ENCODE results near the gene ITK.
"Not testable (repeated sequence)": the region's sequence is repeated elsewhere in the genome, so short reads cannot be mapped to it uniquely, and the experiment has no call there.

Gene ITK

DNA sequence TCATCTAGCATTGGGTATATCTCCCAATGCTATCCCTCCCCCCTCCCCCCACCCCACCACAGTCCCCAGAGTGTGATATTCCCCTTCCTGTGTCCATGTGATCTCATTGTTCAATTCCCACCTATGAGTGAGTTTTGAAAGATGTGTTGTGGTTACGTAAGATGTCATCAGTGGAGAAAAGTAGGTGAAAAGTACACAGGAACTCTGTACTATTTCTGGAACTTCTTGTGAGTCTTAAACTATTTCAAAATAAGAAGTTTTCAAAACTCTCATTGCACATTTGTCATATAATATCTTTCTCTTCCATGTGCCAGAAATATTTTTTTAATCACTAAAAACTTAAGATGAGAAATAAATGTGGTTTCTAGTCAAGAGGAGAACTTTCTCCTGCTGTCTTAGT is 30.0 kb downstream of the ITK start:
- DNase-seq (ENCODE audit: low spot score); FAIRE-seq: not testable (repeated sequence)

DNA sequence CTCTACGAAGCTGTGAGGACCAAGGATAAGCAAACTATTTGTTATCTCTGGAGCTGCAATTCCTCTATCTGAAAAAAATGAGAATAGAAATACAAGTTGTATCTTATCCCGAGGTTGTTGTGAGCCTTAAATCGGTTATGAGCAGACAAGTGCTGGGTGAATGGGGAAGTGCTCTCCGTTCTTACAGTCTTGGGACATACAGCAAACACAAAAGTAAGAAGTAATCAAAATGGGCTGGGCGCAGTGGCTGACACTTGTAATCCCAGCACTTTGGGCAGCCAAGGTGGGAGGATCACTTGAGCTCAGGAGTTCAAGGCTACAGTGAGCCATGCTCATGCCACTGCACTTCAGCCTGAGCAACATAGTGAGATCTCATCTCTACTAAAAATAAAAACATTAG is 31.7 kb downstream of the ITK start:
- no peak for FAIRE-seq
- no peak for DNase-seq (ENCODE audit: low spot score)

DNA sequence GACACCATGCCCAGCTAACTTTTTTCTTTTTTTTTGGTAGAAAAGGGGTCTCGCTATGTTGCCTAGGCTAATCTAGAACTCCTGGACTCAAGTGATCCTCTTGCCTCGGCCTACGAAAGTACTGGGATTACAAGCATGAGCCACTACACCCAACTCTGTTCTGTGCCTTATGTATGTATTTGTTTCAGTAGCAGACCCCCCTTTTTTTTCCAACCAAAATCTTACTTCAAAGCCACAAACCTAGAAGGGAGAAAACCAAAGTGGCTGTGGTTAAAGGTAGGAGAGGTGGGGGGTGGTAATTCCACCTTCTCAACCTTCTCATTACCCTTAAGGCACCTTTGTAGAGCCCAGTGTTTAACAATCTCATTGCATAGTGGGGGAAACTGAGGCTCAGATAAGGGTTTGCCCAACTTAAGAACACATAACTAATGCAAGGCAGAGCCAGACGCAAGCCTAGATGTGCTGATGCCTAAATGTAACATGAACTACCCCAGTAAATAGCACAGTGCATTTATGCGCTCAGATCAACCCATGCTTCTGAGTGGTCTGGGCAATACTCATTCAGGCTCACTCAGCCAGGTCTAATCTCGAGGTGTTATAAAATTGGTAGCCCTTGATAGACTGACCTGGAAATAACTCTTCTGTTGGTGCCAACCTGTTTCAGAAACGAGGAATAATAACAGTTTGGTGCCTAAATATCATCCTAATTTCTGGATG is 33.0 kb downstream of the ITK start:
- FAIRE-seq (no peak), DNase-seq (ENCODE audit: low spot score) (no peak)

DNA sequence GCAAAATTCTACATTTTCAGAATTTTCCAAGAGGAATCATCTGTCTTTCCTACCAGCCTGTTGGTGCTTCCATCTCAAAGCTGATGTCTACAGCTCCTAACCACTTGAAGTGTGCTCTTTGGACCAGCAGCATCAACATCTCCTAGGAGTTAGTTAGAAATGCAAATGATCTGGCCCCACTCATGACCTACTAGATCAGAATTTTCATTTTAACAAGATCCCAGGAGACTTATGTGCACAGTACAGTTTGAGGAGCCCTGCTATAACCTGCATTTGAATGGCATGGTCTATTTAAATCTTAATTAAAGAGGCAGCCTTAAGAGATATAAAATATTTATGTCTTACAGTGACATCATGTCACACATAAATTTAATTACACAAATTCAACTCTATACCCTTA is 33.8 kb downstream of the ITK start:
- no peak for DNase-seq (ENCODE audit: low spot score)
- no peak for FAIRE-seq

DNA sequence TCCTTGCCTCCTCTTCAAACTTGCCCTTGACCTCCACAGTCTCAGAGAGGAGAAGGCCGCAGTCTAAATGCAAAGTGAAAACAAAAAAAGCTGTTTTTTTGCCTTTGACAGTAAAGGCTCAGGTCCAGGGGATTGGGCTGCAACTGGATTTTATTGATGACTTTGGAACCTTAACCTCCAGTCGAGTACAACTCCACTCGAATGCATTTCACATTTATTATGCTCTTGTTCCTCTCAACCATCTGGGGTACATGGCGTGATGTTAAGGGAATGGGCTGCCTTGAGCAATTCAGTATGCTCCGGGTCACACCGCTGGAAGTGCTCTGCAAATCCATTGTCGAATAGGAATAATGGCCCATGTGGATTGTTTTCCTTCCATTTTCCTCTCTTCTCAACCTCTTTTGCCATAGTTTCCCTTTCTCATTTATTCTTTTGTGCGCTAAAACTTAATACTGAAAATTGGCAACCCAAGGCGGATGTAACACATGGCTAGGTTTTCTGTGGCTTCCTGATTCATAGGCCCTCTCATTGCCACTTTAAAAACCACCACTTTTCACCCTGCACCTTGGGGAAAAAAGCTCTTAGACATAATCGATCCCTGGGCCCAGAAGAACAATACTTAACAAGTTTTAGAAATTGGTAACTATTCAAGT is 34.3 kb downstream of the ITK start:
- DNase-seq (ENCODE audit: low spot score) = no peak
- peak; percentile 60 for FAIRE-seq

DNA sequence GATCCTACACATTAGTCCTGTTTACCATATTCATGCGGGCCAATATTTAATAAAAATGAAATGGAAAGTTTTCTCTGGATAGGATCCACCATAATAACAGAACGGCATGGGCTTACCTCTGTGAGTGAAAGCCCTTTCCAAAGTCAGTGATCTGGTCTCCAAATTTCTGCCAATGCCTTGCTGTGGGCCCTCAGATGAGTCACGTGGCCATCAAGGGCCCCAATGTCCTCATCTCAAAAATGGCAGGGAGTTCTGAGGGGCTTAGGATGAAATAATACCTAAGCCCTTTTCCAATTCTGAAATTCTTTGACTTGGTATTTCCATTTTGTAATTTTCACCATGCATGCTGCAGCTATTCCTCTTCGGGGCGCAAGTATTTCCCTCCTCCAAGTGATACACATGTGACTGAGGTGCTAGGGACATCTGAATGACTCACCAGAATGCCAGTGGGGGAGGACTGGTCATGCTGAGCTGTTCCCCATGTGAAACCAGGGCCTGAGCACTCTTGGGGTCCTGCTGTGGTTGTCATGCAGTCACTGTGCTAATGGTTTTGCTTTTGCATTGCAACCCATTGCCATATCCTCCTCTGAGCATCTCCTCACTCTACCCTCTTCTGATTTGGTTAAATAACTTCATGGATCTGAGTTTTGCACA is 35.0 kb downstream of the ITK start:
- DNase-seq (ENCODE audit: low spot score) (peak; percentile 28), FAIRE-seq (no peak)

DNA sequence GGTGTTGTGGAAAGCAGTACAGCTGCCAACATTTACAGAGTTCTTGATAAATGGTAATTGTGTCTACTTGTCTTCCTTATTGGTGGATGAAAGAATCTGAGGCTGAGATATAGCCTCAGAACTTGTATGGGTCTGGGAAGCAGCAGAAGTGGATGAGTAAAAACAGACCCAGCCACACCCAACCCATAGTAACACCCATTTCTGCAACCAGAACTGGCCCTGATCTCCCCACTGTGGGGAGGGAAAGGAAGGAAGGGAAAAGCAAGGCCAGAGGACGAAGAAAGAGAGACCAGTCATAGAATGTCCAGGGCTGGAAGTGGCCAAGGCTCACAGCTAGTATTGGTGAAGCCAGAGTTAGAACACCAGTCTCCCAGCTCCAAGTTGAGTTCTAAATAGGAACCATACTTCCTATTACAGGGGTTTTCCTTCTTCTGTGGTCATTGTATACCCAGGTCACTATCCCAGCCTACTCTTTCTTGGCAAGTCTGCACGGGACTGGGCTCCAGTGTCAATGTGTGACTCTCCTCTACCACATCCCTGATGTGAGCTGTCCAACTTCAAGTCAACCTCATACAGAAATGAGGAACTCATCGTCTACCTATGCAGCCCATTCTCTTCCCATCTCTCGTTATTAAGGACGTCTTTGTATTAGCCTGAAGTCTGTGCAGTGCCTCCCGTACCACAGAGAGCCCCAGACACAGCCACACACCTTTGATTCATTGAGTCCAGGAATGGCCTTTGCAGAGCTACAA is 35.9 kb downstream of the ITK start:
- no peak for FAIRE-seq

DNA sequence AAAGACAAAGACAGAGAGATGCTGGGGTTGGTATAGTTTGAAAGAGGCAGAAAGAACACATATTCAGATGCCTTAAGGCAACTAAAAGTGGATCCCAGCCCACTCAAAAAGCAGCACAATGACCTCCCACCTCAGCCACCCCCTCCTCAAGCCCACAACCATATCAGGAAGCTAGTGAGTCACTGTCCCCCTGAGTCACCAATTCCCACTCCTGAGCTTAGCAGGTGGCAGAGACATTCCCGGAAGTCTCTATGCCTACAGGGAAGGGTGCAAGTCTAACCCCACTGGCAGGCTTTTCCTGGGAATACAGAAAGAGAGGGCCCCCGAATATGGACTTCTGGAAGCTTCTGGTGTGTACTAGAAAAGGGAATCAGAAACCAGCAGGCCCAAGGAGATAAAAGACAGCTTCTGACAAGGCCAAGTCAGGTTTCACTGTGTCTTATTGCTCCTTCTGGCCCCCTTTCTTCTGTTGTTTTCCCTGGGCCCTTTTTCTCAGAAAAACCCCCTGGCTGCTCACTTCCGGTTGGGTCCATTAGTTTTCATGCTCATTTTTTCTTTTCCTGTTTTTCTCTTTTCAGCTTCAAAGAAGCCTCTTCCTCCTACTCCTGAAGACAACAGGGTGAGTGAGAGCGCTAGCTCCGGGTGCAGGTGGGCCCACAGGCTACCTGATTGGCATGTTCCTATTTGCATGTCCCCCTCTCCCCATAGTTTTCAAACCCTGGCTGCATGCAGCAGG is 36.8 kb downstream of the ITK start:
- DNase-seq (ENCODE audit: low spot score) = no peak
- no peak for FAIRE-seq

More for the DNA sequence above, 35.9 kb downstream of the ITK start:
- DNase-seq (ENCODE audit: low spot score) = no peak

DNA sequence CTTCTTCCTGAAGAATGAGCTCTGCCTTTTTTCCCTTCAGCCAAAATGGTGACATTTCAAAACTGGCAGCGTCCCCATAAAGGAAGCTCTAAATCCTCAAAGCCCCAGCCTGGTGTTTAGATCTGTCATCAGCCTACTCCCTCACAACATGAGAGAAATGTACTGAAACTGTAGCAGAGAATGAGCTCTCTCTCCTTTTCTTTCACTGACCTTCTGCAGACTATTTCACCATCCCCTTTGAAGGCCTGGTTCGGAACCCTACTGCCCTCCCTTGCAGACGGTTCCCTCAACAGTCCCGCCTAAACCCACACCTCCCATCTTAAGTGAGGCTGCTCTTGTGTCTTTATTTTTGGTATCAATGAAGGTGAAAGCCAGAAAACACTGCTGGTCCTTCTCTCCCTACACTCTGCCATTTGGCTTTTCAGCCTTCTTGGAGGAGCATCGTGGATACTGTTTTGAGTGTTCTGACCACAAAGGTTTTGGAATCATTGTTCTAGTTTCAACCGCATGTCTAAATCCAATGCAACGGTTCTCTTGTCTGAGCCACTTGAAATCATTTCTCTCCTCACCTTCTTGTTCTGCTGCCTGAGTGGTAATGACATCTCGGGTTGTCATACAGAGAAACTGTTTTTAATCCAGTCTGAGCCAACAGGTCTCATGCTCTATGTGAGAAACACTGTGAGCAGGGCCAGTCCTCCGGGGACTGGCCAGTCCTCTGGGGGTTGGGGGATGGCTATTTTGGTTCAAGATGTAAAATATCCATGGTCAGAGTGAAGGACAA is 39.0 kb downstream of the ITK start:
- no peak for DNase-seq (ENCODE audit: low spot score)
- FAIRE-seq = no peak

DNA sequence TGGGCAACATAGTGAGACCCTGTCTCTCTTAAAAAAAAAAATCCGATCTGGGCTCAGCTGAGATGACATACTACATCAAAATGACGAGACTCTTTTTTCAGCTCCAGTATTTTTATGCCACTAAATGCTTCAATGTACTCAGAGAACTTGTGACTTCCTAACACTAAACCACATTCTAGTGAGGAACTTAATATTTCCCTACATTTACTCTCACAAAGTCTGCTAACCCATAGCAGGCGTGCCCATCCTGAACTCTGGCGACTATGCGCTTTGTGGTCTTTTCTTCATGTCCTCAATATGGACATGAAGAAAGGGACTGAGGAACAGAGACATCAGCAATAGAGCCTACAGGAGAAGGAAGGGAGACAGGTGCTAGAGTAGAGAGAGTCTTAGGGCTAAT is 41.3 kb downstream of the ITK start:
- DNase-seq (ENCODE audit: low spot score) = no peak
- FAIRE-seq = no peak

DNA sequence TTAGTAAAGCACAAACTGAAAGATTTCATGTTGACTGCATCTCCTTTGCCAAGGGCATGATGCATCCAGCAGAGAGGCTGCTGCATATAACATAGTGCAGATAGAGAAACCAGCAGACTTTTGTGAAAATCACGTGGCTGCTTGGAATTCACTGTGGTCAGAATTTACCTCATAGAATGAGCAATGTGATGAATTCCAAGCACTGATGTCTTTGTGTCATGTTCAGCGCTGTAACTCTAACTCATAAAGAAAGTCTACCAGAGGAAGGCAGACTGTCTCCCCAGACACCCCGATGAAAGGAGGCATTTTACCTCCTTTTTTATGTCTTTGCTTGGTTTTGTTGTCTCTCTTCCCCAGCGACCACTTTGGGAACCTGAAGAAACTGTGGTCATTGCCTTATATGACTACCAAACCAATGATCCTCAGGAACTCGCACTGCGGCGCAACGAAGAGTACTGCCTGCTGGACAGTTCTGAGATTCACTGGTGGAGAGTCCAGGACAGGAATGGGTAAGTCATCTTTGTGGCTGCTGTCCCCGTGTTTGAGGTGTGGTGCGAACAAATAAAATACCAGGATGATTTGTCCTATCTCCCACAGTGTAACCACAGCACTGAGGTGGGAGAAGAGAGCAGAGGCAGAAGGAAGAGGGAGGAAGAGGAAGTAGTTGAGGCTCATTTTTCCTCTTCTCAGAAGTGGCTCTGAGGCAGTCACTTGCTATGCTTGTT is 42.0 kb downstream of the ITK start:
- FAIRE-seq = peak; percentile 52
- peak; percentile 70 for DNase-seq (ENCODE audit: low spot score)

DNA sequence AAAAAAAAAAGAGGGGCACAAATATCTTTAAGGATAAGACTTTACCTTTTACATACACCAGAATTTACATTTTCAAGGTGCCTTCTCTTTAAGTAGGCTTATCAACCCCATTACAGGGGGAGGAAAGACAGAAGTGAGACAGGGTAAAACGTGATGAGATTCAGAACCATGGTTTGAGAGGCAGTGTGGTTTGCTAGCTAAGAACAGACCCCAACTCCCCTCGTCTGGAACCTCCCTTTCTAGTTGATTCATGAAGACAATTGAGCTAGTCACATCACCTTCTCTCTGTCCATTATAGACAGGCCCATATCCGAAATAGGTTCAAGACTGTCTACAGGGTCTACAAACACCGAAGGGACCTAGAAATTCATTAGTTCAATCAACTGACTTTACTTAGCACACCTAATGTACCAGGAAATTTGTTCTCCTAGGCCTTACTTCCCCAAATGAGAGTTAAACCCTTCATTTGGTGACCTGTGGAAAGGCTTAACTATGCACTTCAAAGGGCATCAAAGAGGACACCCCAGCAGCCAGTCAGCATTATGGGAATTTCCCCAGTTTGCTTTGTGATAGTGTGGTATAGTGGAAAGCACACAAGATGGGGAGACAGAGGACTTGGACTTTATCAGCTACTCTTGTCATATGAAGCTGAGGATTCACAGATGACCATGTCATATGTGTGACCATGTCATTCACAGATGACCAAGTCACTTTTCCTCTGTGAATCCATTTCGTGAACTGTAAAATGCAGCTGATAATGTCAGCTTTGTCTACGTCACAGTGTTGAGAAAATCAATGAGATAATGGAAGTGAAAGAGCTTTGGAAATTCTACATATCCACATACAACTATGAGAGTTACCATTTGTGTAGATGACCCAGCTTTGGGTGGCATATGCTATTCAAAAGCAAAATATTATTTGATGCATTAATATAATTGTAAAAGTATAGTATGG is 45.1 kb downstream of the ITK start:
- DNase-seq (ENCODE audit: low spot score) = no peak
- FAIRE-seq = no peak

DNA sequence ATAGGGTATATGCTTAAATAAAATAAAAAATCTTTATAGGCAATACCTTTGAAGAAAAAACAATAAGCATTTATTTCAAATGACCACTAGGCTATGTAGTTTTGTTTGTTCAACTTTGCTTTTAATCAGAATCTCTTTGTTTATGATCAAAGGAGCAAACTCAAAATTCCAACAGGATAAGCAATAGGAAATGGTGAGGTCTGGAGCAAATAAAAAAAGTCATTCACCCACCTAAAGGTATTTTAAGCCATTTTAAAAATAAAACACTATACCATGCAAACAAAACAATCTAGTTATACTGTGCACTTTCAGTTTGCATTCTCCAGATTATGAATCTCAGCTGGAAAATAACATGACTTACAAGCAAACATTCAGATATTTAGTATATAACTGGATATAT is 50.0 kb downstream of the ITK start:
- FAIRE-seq (no peak), DNase-seq (ENCODE audit: low spot score) (no peak)

DNA sequence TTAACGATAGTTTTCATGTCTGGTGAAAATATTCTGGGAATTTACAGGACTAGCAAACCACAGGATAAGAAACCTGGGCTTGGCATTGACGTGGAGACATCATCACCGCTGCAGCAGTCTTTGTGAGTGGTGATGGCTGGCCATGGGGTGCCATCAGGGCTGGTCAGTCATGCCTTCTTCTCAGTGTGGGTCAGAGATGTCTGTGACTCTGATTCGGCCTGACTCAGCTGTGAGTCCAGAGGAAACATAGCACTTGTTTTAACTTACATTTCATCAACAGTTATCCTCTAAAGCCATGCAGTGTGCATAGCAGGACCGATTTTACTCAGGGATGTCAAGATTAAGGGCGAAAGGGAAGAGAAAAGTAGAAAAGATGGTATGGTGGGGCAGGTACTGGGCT is 52.1 kb downstream of the ITK start:
- FAIRE-seq (no peak), DNase-seq (ENCODE audit: low spot score) (no peak)

DNA sequence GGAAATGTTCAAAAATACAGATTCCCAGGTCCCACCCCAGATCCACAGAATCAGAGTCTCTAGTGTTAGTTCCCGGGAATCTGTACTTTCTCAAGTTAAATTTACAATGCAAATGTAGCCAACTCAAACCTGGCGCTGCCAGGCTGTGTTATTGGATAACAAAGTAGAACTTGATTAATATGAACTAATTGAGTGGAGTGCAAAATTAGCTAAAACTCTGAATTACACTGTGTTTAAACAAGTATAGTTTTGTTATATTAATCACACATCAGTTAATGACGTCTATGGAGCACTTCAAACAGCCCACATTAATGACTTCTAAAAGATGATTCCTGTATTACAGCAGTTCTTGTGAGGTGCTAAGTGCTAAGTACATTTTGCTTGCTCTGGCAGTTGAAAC is 52.9 kb downstream of the ITK start:
- FAIRE-seq (no peak), DNase-seq (ENCODE audit: low spot score) (no peak)

DNA sequence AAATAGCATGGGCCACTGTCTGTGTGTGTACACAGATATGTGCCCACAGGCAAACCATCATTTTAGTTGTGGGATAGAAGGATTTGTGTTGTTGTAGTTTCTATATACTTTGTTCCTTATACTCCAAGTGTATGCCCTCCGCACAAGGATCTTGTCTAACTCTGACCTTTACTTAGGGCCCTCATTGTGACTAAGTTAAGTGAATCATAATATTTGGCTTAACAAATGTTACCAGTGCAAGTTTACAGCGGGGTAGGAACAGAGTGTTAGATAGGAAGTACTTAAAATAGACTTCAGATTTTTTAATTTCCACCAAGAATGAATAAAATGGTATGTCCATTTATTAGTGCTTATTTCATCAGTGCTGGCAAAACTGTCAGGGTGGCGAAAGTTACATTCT is 55.8 kb downstream of the ITK start:
- DNase-seq (ENCODE audit: low spot score) (no peak), FAIRE-seq (no peak)

DNA sequence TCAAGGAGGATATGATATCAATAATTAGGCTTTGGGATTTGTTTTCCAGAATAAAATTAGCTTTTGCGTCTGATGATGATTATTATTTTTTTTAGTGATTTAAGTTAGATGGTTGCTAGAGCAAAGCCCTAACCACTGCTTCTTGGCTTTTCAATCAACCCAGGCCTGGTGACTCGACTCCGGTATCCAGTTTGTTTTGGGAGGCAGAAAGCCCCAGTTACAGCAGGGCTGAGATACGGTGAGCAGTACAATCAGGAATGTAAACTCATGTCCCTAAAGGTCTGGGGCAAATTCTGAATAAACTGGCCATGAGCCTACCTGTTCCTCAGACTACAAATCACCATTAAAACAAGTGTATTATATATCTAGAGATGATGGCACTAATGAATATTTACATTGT is 60.8 kb downstream of the ITK start:
- DNase-seq (ENCODE audit: low spot score) = no peak
- FAIRE-seq = no peak

DNA sequence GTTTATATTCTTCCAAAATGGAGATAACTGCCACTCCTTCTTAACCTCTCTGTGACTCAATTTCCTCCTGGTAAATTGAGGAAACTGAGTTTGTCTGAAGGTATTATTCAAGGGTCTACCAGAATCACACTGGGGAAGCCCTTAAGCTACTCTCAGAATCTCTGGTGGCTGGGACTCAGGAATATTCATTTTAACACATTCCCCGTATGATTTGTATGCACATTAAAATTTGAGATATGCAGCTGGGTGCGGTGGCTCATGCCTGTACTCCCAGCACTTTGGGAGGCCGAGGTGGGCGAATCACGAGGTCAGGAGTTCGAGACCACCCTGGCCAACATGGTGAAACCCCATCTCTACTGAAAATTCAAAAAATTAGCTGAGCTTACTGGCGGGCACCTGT is 64.1 kb downstream of the ITK start:
- not testable (repeated sequence) for FAIRE-seq; DNase-seq (ENCODE audit: low spot score)

DNA sequence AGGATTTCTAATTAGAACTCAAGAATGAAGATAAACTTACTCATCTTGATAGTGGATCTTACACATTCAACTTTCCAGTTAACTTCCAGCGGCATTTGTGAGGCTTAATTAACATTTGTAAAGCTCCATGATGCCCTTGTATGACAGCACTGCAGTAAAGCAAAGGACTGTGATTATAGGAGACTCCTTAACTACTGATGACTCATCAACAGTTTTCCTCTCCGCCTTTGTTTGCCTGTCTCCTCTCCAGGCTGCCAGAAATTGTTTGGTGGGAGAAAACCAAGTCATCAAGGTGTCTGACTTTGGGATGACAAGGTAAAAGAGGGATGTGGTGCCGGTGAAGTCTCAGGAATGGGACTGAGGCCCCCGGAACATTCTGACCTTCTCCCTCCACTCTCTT is 64.8 kb downstream of the ITK start:
- FAIRE-seq (no peak), DNase-seq (ENCODE audit: low spot score) (peak; percentile 9)
